Hematopoietic multipotent progenitor cell treated with erythropoietin and hydrocortisone succinate and interleukin-3 and kit ligand, for 6 days (in vitro differentiated cells): ENCODE results near the gene ALDH3A1.
"Not testable (repeated sequence)": the region's sequence is repeated elsewhere in the genome, so short reads cannot be mapped to it uniquely, and the experiment has no call there.

Experiments
- DNase-seq: peaks from one replicate; pipeline ENCODE4 v3.0.0-alpha.2; 2015

Gene ALDH3A1

GRCh38 chr17:19747829-19748806, at the start of gene ALDH3A1:
ALDH3A1 (minus strand) TSS chr17:19748298; CDS start chr17:19745129, 3,169 bp downstream.
- no peak for DNase-seq

DNA sequence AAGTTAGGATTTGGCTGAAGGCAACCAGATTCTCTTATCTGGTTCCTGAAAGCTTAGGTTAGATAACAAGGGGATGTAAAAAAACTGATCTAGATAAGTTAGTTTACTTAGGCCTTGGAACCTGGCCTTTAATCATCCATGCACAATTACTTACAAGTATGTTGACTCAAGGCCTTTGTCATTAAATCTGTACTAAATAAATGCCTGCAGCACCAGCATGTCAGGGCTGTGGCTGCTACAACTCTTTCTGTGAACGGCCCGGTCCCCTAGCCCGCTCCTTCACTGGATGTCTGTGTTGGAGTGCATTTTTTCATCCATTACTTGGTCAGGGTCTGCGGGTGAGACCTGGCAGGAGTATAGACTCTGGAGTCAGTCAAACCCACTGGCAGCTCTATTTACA, 48.4 kb upstream of the ALDH3A1 start:
- no peak for DNase-seq

- no peak for DNase-seq
Measured at GRCh38 chr17:19791918-19792550, 43.9 kb upstream of the ALDH3A1 start.

GRCh38 chr17:19787733-19788357, 39.7 kb upstream of the ALDH3A1 start:
- DNase-seq = no peak

GRCh38 chr17:19785854-19786253, 37.8 kb upstream of the ALDH3A1 start:
- no peak for DNase-seq

DNA sequence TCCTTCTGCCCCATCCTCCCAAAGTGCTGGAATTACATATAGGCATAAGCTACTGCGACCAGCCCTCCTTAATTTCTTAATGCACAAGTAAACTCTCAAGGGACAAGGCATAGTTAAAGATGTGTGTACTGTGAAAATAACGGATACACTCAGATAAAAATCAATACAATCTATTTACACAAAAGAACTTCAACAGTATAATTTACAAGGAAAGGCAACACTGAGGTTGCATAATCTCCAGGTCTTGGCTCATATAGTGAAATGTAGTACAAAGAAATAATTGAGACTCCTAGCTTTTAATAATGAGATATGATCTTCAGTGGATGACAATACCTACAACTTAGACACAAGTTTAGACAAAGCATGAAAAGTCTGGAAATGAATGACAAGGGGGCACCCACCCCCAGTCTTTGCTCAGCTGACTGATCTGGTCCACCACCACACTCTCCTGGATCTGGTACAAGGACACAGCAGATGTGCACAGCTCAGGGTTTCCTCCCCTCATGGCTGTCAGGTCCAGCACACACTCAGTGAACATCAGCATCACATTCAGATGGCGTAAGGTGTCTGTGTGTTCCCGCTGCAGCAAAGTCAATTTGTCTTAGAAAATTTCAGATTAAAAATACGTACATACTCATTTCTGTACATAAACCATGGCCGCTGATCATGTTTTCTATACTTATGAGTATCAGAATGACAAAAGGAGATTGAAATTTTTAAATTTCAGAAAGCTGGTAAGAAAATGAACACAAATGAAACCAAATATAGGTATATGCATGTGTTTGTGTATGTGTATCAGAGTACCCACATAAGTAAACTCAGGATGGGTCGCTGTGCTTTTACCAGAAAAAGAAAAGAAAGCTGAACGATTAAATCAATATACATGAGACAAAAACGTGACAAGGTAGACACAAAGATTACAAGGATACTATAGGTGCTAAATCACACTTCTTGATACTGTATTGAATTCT, 33.7 kb upstream of the ALDH3A1 start:
- no peak for DNase-seq

- no peak for DNase-seq
Measured at GRCh38 chr17:19780846-19781245, 32.7 kb upstream of the ALDH3A1 start.

- no peak for DNase-seq
Measured at GRCh38 chr17:19773534-19773933, 25.4 kb upstream of the ALDH3A1 start.

- DNase-seq = no peak
Measured at GRCh38 chr17:19771971-19772630, 24.0 kb upstream of the ALDH3A1 start.

DNA sequence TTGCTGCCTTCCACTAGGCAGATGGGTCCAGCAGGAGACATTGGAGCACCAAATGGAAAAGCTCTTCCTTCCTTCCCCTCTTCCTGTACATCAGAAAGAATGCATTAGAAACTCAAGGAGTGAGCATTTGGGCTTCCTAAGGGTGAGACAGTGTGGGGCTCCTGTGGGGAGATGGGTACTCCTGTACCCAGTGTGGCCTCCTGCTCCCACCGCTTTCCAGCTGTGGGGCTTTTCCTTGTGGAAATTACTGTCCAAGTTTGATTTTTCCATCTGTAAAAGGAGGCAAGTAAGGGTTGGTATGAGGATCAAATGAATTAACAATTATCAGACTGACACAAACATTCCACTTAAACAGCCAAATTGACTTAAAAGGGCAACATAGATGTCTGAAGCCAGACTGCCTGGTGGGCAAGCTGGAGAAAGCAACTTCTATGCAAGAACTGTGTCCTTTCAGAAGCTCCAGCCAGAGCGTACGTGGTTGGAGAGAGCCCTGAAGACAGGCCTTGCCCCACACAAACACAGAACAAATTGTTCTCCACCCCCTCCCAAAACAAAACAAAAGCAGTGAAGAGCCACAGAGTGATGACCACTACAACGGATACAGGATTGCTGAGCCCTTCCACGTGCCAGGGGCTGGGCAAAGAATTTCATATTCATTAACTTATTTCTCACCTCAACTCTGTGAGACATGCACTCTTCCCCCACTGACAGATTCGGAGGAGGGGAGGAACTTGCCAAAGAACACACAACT, 23.1 kb upstream of the ALDH3A1 start:
- DNase-seq = no peak

- no peak for DNase-seq
Measured at GRCh38 chr17:19769946-19770652, 22.0 kb upstream of the ALDH3A1 start.

GRCh38 chr17:19768046-19768782, 20.1 kb upstream of the ALDH3A1 start:
- DNase-seq = no peak

GRCh38 chr17:19766421-19767270, 18.5 kb upstream of the ALDH3A1 start:
- peak; percentile 82 for DNase-seq

DNA sequence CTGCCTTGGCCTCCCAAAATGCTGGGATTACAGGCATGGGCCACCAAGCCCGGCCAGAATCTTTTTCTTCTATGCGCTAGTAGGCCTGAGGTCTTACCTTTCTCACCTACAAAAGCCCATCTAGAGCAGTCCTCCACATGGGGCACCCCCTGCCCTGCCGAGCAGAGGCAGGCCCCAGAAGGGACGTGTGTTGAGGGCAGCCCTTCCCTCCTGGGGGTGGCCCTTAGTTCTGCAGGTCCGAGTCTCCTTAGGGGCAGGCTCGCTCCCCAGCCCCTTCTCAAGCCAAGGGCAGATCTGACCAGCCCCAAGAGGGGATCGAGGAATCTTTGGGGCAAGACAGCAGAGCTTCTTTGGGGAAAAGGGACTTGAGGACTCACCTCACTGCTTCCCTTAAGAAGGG, 17.9 kb upstream of the ALDH3A1 start:
- no peak for DNase-seq

GRCh38 chr17:19763991-19764390, 15.9 kb upstream of the ALDH3A1 start:
- not testable (repeated sequence) for DNase-seq

DNA sequence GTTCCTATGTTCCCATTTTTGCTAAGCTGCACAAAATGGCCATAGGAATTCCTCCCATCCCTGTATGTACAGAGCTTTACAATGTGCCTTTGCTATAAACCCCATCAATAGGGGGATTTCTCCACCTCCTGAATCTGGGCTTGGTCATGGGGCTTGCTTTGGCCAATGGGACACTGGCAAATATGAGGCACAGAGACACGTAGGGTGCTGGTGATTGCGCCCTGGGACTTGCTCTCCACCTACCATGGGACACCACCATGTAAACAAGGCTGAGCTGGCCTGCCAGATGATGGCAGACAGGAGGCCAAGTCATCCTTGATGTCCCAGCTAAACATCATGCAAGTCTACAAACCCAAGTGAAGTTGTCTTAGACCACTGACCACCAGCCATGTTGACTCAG, 15.3 kb upstream of the ALDH3A1 start:
- DNase-seq = no peak

DNA sequence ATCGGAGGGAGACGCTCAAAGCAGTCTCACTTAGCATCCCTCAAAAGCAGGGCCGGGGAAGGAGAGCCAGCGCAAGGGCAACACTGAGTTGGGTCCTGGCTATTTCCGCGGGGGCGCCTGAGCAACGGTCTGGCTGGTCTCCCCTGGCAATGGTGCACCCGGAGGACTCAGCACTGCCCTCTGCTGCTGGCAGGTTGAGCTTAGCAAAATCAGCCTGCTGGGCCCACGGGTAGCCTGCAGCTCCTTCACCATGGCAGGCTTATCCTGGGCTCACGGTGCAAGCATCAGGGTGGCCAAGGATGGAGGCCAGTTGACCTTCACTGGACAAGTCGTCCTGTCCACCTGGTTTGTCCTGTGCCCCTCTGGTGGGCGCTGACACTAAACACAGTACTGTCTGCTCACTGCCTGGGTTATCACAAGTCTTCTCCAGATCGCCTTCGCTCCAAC, 14.4 kb upstream of the ALDH3A1 start:
- peak; percentile 70 for DNase-seq

GRCh38 chr17:19760746-19761145, 12.6 kb upstream of the ALDH3A1 start:
- no peak for DNase-seq
